H1 (cell line): Measurements from ENCODE around the gene FREM1. TPM values are rescaled to one million over a fixed set of nuclear protein-coding genes. Genes with fewer than 3 reads are reported as not detected.

Experiments
- CTCF ChIA-PET: fragments of 300-600 bp; sonication (Branson Sonifier 250); formaldehyde crosslinking; loops from one replicate; lab custom pipeline; 2021; ENCODE audit not compliant: partially characterized antibody; lab: Charles Lee
- POLR2A ChIA-PET: fragments of 300-600 bp; sonication (Branson Sonifier 250); formaldehyde crosslinking; loops from one replicate; lab custom pipeline; 2021; ENCODE audit warnings: inconsistent platforms; ENCODE audit not compliant: partially characterized antibody; lab: Charles Lee
- DNase-seq, 2 experiments: peaks; one replicate each; pipeline versions ENCODE4 v3.0.0 to v3.0.0-alpha.2; 2010 to 2022; ENCODE audit warnings: low spot score in 2 of 2, low read depth in 1 of 2, mixed read lengths in 1 of 2
- FAIRE-seq: peaks from 2 replicates; lab custom pipeline; 2011; peaks lifted over from hg19 to GRCh38; lab: Jason Lieb, UNC
- H2AFZ ChIP-seq: 2 replicates; pipeline ENCODE4 v1.8.1; 2012; ENCODE audit warnings: low read length, inconsistent platforms
- H2AK5ac ChIP-seq: 2 replicates; pipeline ENCODE4 v1.6.1; 2013; ENCODE audit warnings: low read depth, low read length
- H2BK120ac ChIP-seq: replicated peaks from 2 replicates; pipeline ENCODE3; 2013; ENCODE audit warnings: low read depth, low read length, inconsistent platforms
- H2BK12ac ChIP-seq: 2 replicates; pipeline ENCODE4 v1.6.1; 2013; ENCODE audit warnings: low read depth, low read length
- H2BK15ac ChIP-seq: 2 replicates; pipeline ENCODE4 v1.6.1; 2013; ENCODE audit warnings: low read length
- H2BK20ac ChIP-seq: 2 replicates; pipeline ENCODE4 v1.6.1; 2013; ENCODE audit warnings: low read length
- H2BK5ac ChIP-seq: 2 replicates; pipeline ENCODE4 v1.6.1; 2013; ENCODE audit warnings: low read depth, low read length
- H3K14ac ChIP-seq: 2 replicates; pipeline ENCODE4 v1.6.1; 2013; ENCODE audit warnings: inconsistent platforms; ENCODE audit not compliant: insufficient read length
- H3K18ac ChIP-seq: 2 replicates; pipeline ENCODE4 v1.6.1; 2013; ENCODE audit warnings: low read length; ENCODE audit errors: extremely low read depth
- H3K23ac ChIP-seq: 2 replicates; pipeline ENCODE4 v1.6.1; 2013; ENCODE audit warnings: inconsistent platforms; ENCODE audit not compliant: insufficient read length
- H3K23me2 ChIP-seq: 2 replicates; pipeline ENCODE4 v1.6.1; 2013; ENCODE audit warnings: low read depth, low read length
- H3K27ac ChIP-seq: 2 replicates; pipeline ENCODE4 v1.6.1; 2011; ENCODE audit warnings: low read depth, low read length, inconsistent platforms
- H3K27me3 ChIP-seq, 4 experiments: replicated peaks in 1 of 4; 1 replicate in 1 of 4; 2 replicates in 3 of 4; pipeline versions ENCODE4 v1.6.1 to v1.8.1; 2011 to 2013; ENCODE audit warnings: low read length in 3 of 4, mild to moderate bottlenecking in 3 of 4, inconsistent platforms in 2 of 4, mixed read lengths in 2 of 4, moderate library complexity in 1 of 4; ENCODE audit not compliant: control insufficient read depth in 3 of 4, insufficient read depth in 3 of 4; ENCODE audit errors: extremely low read depth in 1 of 4
- H3K36me3 ChIP-seq, 4 experiments: 2 replicates each; pipeline versions ENCODE4 v1.6.1 to v1.8.1; 2011 to 2013; ENCODE audit warnings: mild to moderate bottlenecking in 4 of 4, low read length in 3 of 4, moderate library complexity in 2 of 4, control low read depth in 1 of 4, inconsistent platforms in 1 of 4; ENCODE audit not compliant: insufficient read depth in 4 of 4, control insufficient read depth in 2 of 4
- H3K4ac ChIP-seq: replicated peaks from 2 replicates; pipeline ENCODE3; 2013; ENCODE audit warnings: low read length, low read depth, mixed read lengths, inconsistent platforms; ENCODE audit not compliant: insufficient read length
- H3K4me1 ChIP-seq, 4 experiments: replicated peaks in 1 of 4; 1 replicate in 1 of 4; 2 replicates in 3 of 4; pipeline versions ENCODE4 v1.6.1 to v1.8.1; 2011 to 2013; ENCODE audit warnings: low read length in 3 of 4, inconsistent platforms in 2 of 4, mixed read lengths in 1 of 4; ENCODE audit not compliant: insufficient read depth in 4 of 4, control insufficient read depth in 3 of 4
- H3K4me2 ChIP-seq, 2 experiments: 2 replicates each; pipeline versions ENCODE4 v1.6.1 to v1.8.1; 2011 to 2013; ENCODE audit warnings: low read depth in 2 of 2, low read length in 2 of 2, control low read depth in 1 of 2, inconsistent platforms in 1 of 2, mild to moderate bottlenecking in 1 of 2; ENCODE audit not compliant: insufficient read depth in 1 of 2
- H3K4me3 ChIP-seq, 4 experiments: fragments of 200-600, 300-600 bp in 1 of 4; sonication (generic), shearing (Covaris generic), sonication (Bioruptor Twin) in 1 of 4; 2 replicates each; pipeline versions ENCODE4 v1.5.1 to v1.8.1; 2011 to 2016; ENCODE audit warnings: low read length in 4 of 4, low read depth in 3 of 4, control low read depth in 2 of 4, inconsistent platforms in 2 of 4, mild to moderate bottlenecking in 2 of 4, mixed read lengths in 1 of 4, moderate library complexity in 1 of 4; ENCODE audit not compliant: insufficient read depth in 2 of 4; ENCODE audit errors: extremely low read depth in 1 of 4
- H3K56ac ChIP-seq: replicated peaks from 2 replicates; pipeline ENCODE3; 2013; ENCODE audit warnings: low read depth, mild to moderate bottlenecking, mixed read lengths, low read length, inconsistent platforms; ENCODE audit not compliant: insufficient read length
- H3K79me1 ChIP-seq: 2 replicates; pipeline ENCODE4 v1.6.1; 2013; ENCODE audit warnings: low read depth, low read length, control low read depth
- H3K79me2 ChIP-seq, 2 experiments: 2 replicates each; pipeline versions ENCODE4 v1.6.1 to v1.8.1; 2012 to 2013; ENCODE audit warnings: low read length in 2 of 2, mild to moderate bottlenecking in 2 of 2, inconsistent platforms in 1 of 2; ENCODE audit not compliant: insufficient read depth in 2 of 2, control insufficient read depth in 1 of 2
- H3K9ac ChIP-seq, 4 experiments: replicated peaks in 1 of 4; 1 replicate in 1 of 4; 2 replicates in 3 of 4; pipeline versions ENCODE4 v1.6.1 to v1.8.1; 2011 to 2013; ENCODE audit warnings: low read depth in 3 of 4, low read length in 3 of 4, control low read depth in 2 of 4, mild to moderate bottlenecking in 2 of 4, moderate library complexity in 2 of 4, inconsistent platforms in 1 of 4; ENCODE audit errors: extremely low read depth in 1 of 4
- H3K9me3 ChIP-seq, 2 experiments: 2 replicates each; pipeline versions ENCODE4 v1.6.1 to v1.8.1; 2012 to 2013; ENCODE audit warnings: mild to moderate bottlenecking in 2 of 2, moderate library complexity in 2 of 2, control low read depth in 1 of 2, inconsistent platforms in 1 of 2, low read depth in 1 of 2, low read length in 1 of 2, mixed read lengths in 1 of 2; ENCODE audit not compliant: insufficient read depth in 2 of 2
- H4K20me1 ChIP-seq, 2 experiments: replicated peaks in 1 of 2; 2 replicates each; pipeline versions ENCODE3 to v1.8.1; 2011 to 2013; ENCODE audit warnings: inconsistent platforms in 2 of 2, low read length in 2 of 2, mild to moderate bottlenecking in 1 of 2; ENCODE audit not compliant: insufficient read depth in 2 of 2, control insufficient read depth in 1 of 2
- H4K5ac ChIP-seq: 2 replicates; pipeline ENCODE4 v1.6.1; 2013; ENCODE audit warnings: low read length, low read depth, mixed read lengths, inconsistent platforms; ENCODE audit not compliant: insufficient read length
- H4K8ac ChIP-seq: 2 replicates; pipeline ENCODE4 v1.8.0; 2013; ENCODE audit warnings: mild to moderate bottlenecking, moderate library complexity, low read length, inconsistent platforms; ENCODE audit not compliant: insufficient read depth; ENCODE audit errors: extremely low read depth
- H4K91ac ChIP-seq: replicated peaks from 2 replicates; pipeline ENCODE3; 2013; ENCODE audit warnings: low read length, mixed read lengths, inconsistent platforms; ENCODE audit not compliant: insufficient read length
- ATF3 ChIP-seq: IDR thresholded peaks from 2 replicates; pipeline ENCODE4 v1.6.1; 2011; ENCODE audit warnings: low read depth, mild to moderate bottlenecking, low read length; ENCODE audit not compliant: insufficient read depth
- SIRT6 ChIP-seq: IDR thresholded peaks from one replicate; pipeline ENCODE4 v1.7.1; 2012; ENCODE audit warnings: low read length, inconsistent platforms
- SRF ChIP-seq: IDR thresholded peaks from 2 replicates; pipeline ENCODE4 v1.6.1; 2011; ENCODE audit warnings: mild to moderate bottlenecking, low read depth, low read length, moderate library complexity
- TCF12 ChIP-seq: IDR thresholded peaks from 2 replicates; pipeline ENCODE4 v1.6.1; 2011; ENCODE audit warnings: low read depth, mild to moderate bottlenecking, low read length
- WGBS, 2 experiments: shearing (Covaris generic) in 1 of 2; methylation state at CpG; one replicate each; pipeline versions ENCODE4 v1.1.6 to v1.1.7; 2013 to 2015; ENCODE audit warnings: low lambda C conversion rate in 2 of 2, mixed read lengths in 2 of 2, inconsistent platforms in 1 of 2, low coverage in 1 of 2, missing lambda C conversion rate in 1 of 2; ENCODE audit not compliant: insufficient replicate concordance in 2 of 2, insufficient coverage in 1 of 2, insufficient read length in 1 of 2; ENCODE audit errors: extremely low coverage in 1 of 2, missing lambda C conversion rate in 1 of 2; 5-methylcytosine and 5-hydroxymethylcytosine counted together
- polyA plus RNA-seq, 7 experiments: library from polyadenylated mRNA; depleted of rRNA in 3 of 7; stranded (reverse) in 5 of 7; unstranded in 2 of 7; fragments of >200 nt in 5 of 7; fragments of 200-250 nt in 2 of 7; gene quantifications; 1 replicate in 5 of 7; 2 replicates in 1 of 7; 4 replicates in 1 of 7; pipeline versions ENCODE4 v1.2.1 to v1.2.3, GENCODE V29; 2011 to 2013; ENCODE audit warnings: missing spikeins in 2 of 7, mixed read lengths in 2 of 7
- total RNA-seq: library from RNA; stranded (reverse); fragmentation: NEBNext Ultra II Directional; extraction: Animal tissue kit (Norgen Biotek cat#: 25700); gene quantifications from 2 replicates; pipeline ENCODE4 v1.2.1, GENCODE V29; 2021

Gene FREM1
- total and polyA plus RNA-seq, 2 of the 8 experiments (the other 6 are each of a cell fraction or from before 2014, with no cell fraction given) = 2.6 to 3.1 TPM

- H3K23me2 ChIP-seq = no peaks in the 10 kb centered on the region
- no peak overlapping the region for H4K91ac ChIP-seq
- no peaks in the 10 kb centered on the region for H4K20me1 ChIP-seq
- H3K4me3 ChIP-seq = no peak overlapping the region
- H3K27ac ChIP-seq = no peak overlapping the region
- H3K4me2 ChIP-seq = no peak overlapping the region
- H3K79me1 ChIP-seq = no peaks in the 10 kb centered on the region
- FAIRE-seq = no peak
- no peak overlapping the region for H4K8ac ChIP-seq
- H3K14ac ChIP-seq = no peak overlapping the region
- H2BK5ac ChIP-seq = no peak overlapping the region
- no peak overlapping the region for H2BK20ac ChIP-seq
- no peak overlapping the region for H3K56ac ChIP-seq
- no peak overlapping the region for H3K4ac ChIP-seq
- CTCF ChIA-PET = interaction anchor here (0.7 kb wide), 1 partner anchor 42 kb away, joined by 3 read pairs; no protein-coding TSS in a partner anchor
- H3K23ac ChIP-seq = no peak overlapping the region
- H2AFZ ChIP-seq = no peak overlapping the region
- H3K79me2 ChIP-seq = no peaks in the 10 kb centered on the region
- no peak overlapping the region for H2BK120ac ChIP-seq
- H3K36me3 ChIP-seq = no peaks in the 10 kb centered on the region
- H2AK5ac ChIP-seq = no peak overlapping the region
- H3K9ac ChIP-seq = no peak overlapping the region
- POLR2A ChIA-PET = no interaction called here
- H3K27me3 ChIP-seq = no peaks in the 10 kb centered on the region
- TF ChIP-seq SIRT6 = no peak
- TF ChIP-seq ATF3 = no peak
- no peak for TF ChIP-seq TCF12
- no peak for TF ChIP-seq SRF
- no peak overlapping the region for H2BK15ac ChIP-seq
- H4K5ac ChIP-seq = no peak overlapping the region
- DNase-seq = no peak
- no peaks in the 10 kb centered on the region for H3K9me3 ChIP-seq
- no peak overlapping the region for H2BK12ac ChIP-seq
- 95% methylated on average over 2 of the region's 2 CpGs; no CpG with 5 or more reads in 1 of the 2 experiments for WGBS, 2 experiments
- H3K18ac ChIP-seq = no peak overlapping the region
- H3K4me1 ChIP-seq = no peaks in the 10 kb centered on the region
Observed at GRCh38 chr9:14932641-14933040, 22.4 kb upstream of the FREM1 start.
